ENCODE measurements around the gene TAF10. TPM values are rescaled to one million over a fixed set of nuclear protein-coding genes. Genes with fewer than 3 reads are reported as not detected.

Gene TAF10
- total and polyA plus RNA-seq, 2 of the 13 experiments (the other 11 are each of a cell fraction or from before 2014, with no cell fraction given): 71.3 to 134 TPM

DNA sequence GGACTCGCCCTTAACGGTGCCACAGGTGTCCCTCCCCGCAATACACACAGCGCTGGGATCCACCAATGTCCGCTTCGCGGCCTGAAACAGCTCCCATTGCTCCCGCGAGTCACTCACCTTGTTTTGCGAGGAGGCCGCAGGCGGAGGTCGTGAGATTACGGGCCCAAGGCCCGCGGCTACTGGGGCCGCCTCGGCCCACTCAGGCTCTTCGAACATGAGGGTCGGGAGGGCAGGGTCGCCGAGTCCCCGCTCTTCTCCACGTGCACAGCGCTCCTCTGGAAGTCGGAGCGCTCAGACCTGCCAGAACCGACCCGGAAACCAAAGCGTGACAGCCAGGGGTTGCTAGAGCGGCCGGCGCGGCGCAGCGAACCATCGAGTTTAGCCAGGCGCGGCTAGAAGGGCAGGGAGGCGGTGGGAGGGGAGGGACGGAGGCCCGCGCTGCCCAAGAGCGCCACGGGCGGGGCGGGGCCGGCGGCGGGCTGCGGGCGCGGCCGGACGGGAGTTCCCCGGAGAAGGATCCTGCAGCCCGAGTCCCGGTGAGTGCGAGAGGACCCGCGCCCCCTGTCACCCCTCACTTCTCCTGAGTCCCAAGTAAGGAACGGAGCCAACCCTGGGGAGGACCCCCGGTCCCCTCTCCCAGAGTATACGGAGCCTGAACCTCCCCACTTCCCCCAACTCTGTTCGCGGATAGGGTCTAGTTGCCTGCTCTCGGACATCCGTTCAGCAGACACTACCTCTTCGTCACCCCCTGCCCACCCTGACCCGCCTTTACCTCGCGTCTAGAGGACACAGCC lies 8.5 kb downstream of the TAF10 start, which contains the start of the genes ILK and RRP8 (continued):
- TF ChIP-seq CREM (IDR thresholded peaks at IDR 0.05) (peak; percentile 64), CREM (CRISPR knock-in tag; IDR thresholded peaks at IDR 0.05) (no peak), ZNF510 (CRISPR knock-in tag; IDR thresholded peaks at IDR 0.05; ENCODE audit: low read depth) (no peak), HOXA5 (CRISPR knock-in tag; IDR thresholded peaks at IDR 0.05) (peak; percentile 55; the same call in 1 of the 2 replicates), RORA (CRISPR knock-in tag; IDR thresholded peaks at IDR 0.05) (no peak), SP140L (CRISPR knock-in tag; IDR thresholded peaks at IDR 0.05; ENCODE audit: borderline replicate concordance) (no peak; the same call in 1 of the 2 replicates), ZNF446 (CRISPR knock-in tag; IDR thresholded peaks at IDR 0.05) (0 out of 2 replicates have a peak, but pooled peaks have one; percentile 77), ZIK1 (CRISPR knock-in tag; IDR thresholded peaks at IDR 0.05; ENCODE audit: borderline replicate concordance, low read depth) (peak; percentile 98), GTF2F1 (IDR thresholded peaks at IDR 0.05; ENCODE audit: low read length) (no peak), NCOR1 (IDR thresholded peaks at IDR 0.05; ENCODE audit: borderline replicate concordance, low read length) (no peak), ATF7-NPFF (CRISPR knock-in tag; IDR thresholded peaks at IDR 0.05; ENCODE audit: low read depth) (peak; percentile 91), HNRNPL (IDR thresholded peaks at IDR 0.05; ENCODE audit: low read depth, low read length) (0 out of 2 replicates have a peak, but pooled peaks have one; percentile 20), ZNF3 (CRISPR knock-in tag; IDR thresholded peaks at IDR 0.05) (no peak), SAFB2 (CRISPR knock-in tag; IDR thresholded peaks at IDR 0.05; ENCODE audit: borderline replicate concordance, low read depth) (0 out of 2 replicates have a peak, but pooled peaks have one; percentile 55), ZNF746 (CRISPR knock-in tag; IDR thresholded peaks at IDR 0.05) (peak; percentile 74; the same call in 1 of the 2 replicates), SMARCC2 (IDR thresholded peaks at IDR 0.05) (no peak), NR2F1 (CRISPR knock-in tag; IDR thresholded peaks at IDR 0.05) (no peak), FOXJ3 (CRISPR knock-in tag; IDR thresholded peaks at IDR 0.05; ENCODE audit: borderline replicate concordance) (peak; percentile 21; the same call in 1 of the 2 replicates)
- TF ChIP-seq, protein P1, sequence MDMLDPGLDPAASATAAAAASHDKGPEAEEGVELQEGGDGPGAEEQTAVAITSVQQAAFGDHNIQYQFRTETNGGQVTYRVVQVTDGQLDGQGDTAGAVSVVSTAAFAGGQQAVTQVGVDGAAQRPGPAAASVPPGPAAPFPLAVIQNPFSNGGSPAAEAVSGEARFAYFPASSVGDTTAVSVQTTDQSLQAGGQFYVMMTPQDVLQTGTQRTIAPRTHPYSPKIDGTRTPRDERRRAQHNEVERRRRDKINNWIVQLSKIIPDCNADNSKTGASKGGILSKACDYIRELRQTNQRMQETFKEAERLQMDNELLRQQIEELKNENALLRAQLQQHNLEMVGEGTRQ (IDR thresholded peaks at IDR 0.05; ENCODE audit: low read depth, low read length): no peak
- TF ChIP-seq, protein P1 (CRISPR knock-in tag; IDR thresholded peaks at IDR 0.05; ENCODE audit: borderline replicate concordance): no peak
- TF ChIP-seq, protein P2, sequence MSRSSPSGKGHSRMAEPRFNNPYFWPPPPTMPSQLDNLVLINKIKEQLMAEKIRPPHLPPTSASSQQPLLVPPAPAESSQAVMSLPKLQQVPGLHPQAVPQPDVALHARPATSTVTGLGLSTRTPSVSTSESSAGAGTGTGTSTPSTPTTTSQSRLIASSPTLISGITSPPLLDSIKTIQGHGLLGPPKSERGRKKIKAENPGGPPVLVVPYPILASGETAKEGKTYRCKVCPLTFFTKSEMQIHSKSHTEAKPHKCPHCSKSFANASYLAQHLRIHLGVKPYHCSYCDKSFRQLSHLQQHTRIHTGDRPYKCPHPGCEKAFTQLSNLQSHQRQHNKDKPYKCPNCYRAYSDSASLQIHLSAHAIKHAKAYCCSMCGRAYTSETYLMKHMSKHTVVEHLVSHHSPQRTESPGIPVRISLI (CRISPR knock-in tag; IDR thresholded peaks at IDR 0.05; ENCODE audit: borderline replicate concordance): no peak; the same call in 1 of the 2 replicates
- TF ChIP-seq, protein P3, sequence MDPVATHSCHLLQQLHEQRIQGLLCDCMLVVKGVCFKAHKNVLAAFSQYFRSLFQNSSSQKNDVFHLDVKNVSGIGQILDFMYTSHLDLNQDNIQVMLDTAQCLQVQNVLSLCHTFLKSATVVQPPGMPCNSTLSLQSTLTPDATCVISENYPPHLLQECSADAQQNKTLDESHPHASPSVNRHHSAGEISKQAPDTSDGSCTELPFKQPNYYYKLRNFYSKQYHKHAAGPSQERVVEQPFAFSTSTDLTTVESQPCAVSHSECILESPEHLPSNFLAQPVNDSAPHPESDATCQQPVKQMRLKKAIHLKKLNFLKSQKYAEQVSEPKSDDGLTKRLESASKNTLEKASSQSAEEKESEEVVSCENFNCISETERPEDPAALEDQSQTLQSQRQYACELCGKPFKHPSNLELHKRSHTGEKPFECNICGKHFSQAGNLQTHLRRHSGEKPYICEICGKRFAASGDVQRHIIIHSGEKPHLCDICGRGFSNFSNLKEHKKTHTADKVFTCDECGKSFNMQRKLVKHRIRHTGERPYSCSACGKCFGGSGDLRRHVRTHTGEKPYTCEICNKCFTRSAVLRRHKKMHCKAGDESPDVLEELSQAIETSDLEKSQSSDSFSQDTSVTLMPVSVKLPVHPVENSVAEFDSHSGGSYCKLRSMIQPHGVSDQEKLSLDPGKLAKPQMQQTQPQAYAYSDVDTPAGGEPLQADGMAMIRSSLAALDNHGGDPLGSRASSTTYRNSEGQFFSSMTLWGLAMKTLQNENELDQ (CRISPR knock-in tag; IDR thresholded peaks at IDR 0.05; ENCODE audit: borderline replicate concordance): no peak
- TF ChIP-seq, protein P4, sequence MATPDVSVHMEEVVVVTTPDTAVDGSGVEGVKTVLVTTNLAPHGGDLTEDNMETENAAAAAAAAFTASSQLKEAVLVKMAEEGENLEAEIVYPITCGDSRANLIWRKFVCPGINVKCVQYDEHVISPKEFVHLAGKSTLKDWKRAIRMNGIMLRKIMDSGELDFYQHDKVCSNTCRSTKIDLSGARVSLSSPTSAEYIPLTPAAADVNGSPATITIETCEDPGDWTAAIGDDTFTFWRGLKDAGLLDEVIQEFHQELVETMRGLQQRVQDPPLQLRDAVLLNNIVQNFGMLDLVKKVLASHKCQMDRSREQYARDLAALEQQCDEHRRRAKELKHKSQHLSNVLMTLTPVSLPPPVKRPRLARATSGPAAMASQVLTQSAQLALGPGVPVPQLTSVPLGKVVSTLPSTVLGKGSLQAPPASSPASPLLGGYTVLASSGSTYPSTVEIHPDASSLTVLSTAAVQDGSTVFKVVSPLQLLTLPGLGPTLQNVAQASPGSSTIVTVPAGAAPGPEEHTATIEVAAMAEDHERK (CRISPR knock-in tag; IDR thresholded peaks at IDR 0.05; ENCODE audit: low read depth): peak; percentile 70

Data from HepG2 (cell line).